T-helper 9 cell (primary cell): ENCODE results near the gene MED16.
"Not testable (repeated sequence)": the region's sequence is repeated elsewhere in the genome, so short reads cannot be mapped to it uniquely, and the experiment has no call there.

ENCODE experiments used
- DNase-seq: peaks from one replicate; pipeline ENCODE4 v3.0.0-alpha.2; 2020

MED16 gene

GRCh38 chr19:869245-870177, 23.5 kb downstream of the MED16 start:
- no peak for DNase-seq

- DNase-seq: no peak
Observed at GRCh38 chr19:868458-869244, 24.3 kb downstream of the MED16 start.

- DNase-seq: no peak
Observed at GRCh38 chr19:867855-868457, 25.0 kb downstream of the MED16 start.

- no peak for DNase-seq
Observed at GRCh38 chr19:867301-867793, 25.6 kb downstream of the MED16 start.

GRCh38 chr19:866769-867300, 26.2 kb downstream of the MED16 start:
- DNase-seq: no peak

DNA sequence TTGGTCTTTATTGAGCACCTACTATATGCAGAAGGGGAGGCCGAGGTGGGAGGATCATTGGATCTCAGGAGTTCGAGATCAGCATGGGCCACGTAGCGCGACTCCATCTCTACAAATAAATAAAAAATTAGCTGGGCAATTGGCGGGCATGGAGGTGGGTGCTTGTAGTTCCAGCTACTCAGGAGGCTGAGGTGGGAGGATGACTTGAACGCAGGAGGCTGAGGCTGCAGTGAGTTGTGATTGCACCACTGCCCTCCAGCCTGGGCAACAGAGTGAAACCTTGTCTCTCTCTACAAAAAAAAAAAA, 29.7 kb downstream of the MED16 start:
- DNase-seq: no peak

- peak; percentile 79 for DNase-seq
Observed at GRCh38 chr19:862581-863314, 30.2 kb downstream of the MED16 start.

GRCh38 chr19:861756-862580, 31.0 kb downstream of the MED16 start:
- DNase-seq: peak; percentile 73

DNA sequence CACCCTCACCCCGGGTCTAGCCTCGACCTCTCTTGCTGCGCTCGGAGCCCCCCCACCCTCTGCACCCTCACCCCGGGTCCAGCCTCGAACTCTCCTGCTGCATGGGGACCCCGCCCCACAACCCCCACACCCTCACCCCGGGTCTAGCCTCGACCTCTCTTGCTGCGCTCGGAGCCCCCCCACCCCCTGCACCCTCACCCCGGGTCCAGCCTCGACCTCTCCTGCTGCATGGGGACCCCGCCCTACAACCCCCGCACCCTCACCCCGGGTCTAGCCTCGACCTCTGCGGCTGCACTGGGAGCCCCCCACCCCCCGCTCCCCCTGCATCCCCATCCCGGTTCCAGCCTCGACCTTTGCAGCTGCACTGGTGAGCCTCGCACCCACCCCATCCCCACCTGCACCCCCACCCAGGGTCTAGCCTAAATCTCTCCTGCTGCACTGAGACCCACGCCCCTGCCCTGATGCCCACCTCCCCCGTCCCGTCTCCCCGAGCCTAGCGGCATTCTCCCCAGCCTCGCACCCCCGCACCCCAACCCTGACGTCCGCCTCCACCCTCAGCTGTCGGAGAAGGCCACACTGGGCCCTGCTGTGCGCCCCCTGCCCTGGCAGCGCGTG, 31.7 kb downstream of the MED16 start:
- no peak for DNase-seq

DNA sequence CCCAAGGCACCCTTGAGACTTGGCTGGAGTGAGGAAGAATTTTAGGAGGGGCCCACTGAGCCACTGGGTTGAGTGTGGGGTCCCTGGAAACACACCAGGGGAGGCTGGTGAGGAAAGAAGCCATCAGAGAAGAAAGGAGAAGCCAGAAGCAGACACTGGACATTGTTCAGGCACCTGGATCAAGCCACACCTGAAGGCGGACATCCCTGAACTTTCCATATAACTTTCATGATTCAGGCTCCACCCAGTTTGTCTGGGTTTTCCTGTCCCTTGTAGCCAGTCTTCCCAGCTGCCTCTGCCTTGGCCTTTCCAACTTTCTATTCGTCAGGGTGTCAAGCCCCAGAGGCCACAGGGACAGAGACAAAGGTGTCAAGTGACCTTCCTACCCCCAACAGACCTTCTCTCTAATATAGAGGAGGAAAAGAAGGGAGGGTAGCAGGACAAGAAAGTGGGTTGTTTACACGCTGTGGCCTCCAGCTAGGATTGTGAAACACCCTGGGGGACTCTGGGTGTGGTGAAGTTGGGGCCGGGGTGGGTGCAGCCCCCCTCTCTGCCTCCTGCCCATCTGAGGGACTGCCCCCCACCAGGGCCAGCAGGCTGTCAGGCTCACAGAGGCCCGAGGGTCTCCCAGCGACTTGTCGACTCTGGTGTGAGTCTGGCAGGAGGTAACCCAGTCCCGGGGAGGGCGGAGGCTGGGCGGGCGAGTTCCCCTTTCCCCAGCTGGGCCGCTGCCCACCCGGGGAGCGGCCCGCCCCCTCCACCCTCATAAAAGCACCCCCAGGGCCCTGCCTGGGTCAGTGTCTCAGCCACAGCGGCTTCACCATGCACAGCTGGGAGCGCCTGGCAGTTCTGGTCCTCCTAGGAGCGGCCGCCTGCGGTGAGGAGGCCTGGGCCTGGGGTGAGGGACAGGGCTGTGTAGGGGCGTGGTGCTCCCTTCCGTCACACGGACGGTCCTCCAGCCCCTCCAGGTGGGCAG, 33.8 kb downstream of the MED16 start, which contains the start of gene CFD:
TSS of gene CFD (plus strand) at position 797 of the 976 bp plus-strand sequence. CDS start at position 823, 26 bp downstream.
- no peak for DNase-seq

GRCh38 chr19:858284-858683, 34.7 kb downstream of the MED16 start:
- no peak for DNase-seq

- no peak for DNase-seq
Observed at GRCh38 chr19:855566-856120, 37.3 kb downstream of the MED16 start.

DNA sequence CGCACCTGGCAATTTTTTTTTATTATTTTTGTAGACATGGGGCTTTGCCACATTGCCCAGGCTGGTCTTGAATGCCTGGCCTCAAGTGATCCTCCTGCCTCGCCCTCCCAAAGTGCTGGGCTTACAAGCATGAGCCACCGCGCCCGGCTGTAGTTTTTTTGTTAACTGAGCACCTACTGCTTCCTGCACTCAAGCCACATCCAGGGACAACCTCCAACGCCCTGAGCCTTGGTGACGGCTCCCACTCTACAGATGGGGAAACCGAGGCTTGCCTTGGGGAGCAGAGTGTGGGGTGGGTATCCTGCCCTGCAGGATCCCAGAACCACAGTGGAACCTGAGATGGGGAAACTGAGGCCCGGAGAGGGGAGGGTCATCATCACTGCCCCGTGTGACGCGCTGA, 37.8 kb downstream of the MED16 start:
- DNase-seq: no peak

DNA sequence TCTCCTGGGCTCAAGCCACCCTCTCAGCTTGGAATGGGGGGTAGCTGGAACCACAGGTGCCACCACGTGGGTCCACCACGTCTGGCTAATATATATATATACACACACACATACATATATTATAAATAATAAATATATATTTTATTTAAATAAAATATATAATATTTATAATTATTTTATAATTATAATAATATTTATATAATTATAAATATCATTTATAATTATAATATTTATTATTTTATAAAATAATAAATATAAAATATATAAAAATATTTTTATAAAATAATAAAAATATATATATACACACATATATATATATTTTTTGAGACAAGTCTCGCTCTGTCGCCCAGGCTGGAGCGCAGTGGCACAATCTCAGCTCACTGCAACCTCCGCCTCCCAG, 38.4 kb downstream of the MED16 start:
- no peak for DNase-seq

- not testable (repeated sequence) for DNase-seq
Observed at GRCh38 chr19:853614-854220, 39.3 kb downstream of the MED16 start.

DNA sequence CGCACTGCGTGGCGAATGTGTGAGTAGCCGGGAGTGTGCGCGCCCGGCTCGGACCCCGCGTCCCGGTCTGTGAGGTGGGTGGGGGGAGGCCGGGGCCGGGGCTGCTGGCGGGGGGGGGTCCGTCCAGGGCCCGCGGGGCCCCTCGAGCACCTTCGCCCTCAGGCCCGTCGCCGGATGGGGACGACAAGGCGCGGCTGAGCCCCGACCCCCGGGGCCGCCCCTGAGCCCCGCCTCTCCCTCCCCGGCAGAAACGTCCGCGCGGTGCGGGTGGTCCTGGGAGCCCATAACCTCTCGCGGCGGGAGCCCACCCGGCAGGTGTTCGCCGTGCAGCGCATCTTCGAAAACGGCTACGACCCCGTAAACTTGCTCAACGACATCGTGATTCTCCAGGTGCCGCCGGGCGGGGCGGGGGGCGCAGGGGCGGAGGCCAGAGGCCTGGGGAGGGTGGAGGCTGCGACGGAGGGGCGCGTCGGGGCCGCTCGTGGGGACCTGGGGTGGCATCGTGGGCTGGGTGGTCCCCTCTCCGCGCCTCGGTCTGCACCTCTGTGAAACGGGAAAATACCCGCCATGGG, 39.9 kb downstream of the MED16 start:
- no peak for DNase-seq

DNA sequence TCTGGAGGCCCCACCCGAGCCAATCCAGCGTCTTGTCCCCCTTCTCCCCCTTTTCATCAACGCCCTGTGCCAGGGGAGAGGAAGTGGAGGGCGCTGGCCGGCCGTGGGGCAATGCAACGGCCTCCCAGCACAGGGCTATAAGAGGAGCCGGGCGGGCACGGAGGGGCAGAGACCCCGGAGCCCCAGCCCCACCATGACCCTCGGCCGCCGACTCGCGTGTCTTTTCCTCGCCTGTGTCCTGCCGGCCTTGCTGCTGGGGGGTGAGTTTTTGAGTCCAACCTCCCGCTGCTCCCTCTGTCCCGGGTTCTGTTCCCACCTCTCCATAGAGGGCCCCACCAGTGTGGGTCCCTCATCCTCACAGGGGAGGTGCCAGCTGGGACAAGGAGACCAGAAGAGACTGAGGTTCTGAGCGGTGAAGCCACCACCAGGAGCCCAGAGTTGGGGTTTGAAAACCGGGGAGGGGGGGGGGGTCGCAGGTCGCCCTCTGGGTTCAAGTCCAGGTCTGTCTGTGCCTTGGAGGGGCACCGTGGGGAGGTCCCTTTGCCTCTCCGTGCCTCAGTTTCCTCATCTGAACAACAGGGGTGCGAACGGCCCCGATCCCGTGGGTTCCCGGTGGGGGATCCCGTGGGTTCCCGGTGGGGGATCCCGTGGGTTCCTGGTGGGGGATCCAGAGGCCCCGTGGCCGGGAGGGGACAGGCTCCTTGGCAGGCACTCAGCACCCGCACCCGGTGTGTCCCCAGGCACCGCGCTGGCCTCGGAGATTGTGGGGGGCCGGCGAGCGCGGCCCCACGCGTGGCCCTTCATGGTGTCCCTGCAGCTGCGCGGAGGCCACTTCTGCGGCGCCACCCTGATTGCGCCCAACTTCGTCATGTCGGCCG, 40.6 kb downstream of the MED16 start, which contains the start of gene ELANE:
TSS of gene ELANE (plus strand) at position 168 of the 878 bp plus-strand sequence. CDS start at position 194, 26 bp downstream.
- DNase-seq: no peak
